Measurements from ENCODE around the gene STK4. TPM values are rescaled to one million over a fixed set of nuclear protein-coding genes. Genes with fewer than 3 reads are reported as not detected.

The STK4 gene
- total and polyA plus RNA-seq, 2 of the 4 experiments (the other 2 are of a cell fraction) = 10.2 to 22.2 TPM

DNA sequence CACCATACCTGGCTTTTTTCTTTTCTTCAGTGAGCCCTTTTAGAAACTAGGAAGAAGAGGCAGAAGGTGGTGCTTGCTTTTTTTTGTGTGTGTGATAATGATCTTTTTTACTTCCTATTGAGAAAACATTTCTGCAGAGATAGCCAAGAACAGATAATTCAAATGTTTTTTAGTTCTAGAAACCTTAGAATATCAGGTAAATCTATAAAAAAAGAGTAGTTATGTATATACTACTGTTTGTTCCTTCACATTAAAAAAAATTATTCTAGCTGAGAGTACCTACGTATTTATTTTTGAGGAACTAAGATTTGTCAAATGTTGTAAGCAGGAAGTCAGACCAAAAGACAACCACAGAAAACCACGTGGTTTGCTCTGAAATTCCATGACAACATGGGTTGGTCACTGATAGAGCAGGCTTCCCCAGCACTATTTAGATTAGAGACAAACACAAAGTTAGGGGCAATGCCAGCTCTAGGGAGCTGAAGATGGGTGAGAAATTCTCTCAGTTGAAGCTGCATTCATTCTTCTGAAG, 12.8 kb downstream of the STK4 start:
- no peak overlapping the region for H4K8ac ChIP-seq (ENCODE audit: low read depth in 2 of 2, low read length in 2 of 2)
- no CpG with 5 or more reads among the region's 2 CpGs for WGBS, 2 experiments (ENCODE audit: extremely low coverage in 2 of 2, insufficient read length in 1 of 2)
- no peaks in the 10 kb centered on the region; the same call in 1 of the 2 replicates for H4K20me1 ChIP-seq (ENCODE audit: insufficient read depth, low read length)
- no peaks in the 10 kb centered on the region for H3K9me1 ChIP-seq (ENCODE audit: insufficient read depth, low read length)
- no peak overlapping the region for H4K91ac ChIP-seq (ENCODE audit: insufficient read depth, low read depth, low read length)
- no peaks in the 10 kb centered on the region for H3K27me3 ChIP-seq (ENCODE audit: control insufficient read depth, insufficient read depth, low read length)
- H2BK120ac ChIP-seq (ENCODE audit: low read depth, low read length) = no peak overlapping the region
- H3K4me3 ChIP-seq (ENCODE audit: insufficient read depth, low read depth, low read length) = no peak overlapping the region
- no peak overlapping the region for H3K4me2 ChIP-seq (ENCODE audit: low read depth, low read length)
- intact Hi-C loops (cut with micrococcal nuclease) (no loop called here), in situ Hi-C loops (cut with MboI; ENCODE audit: low sequenced_read_pairs) (no loop called here), dilution Hi-C loops (cut with HindIII; ENCODE audit: low sequenced_read_pairs, unreplicated experiment) (no loop called here)
- peaks cover 5% of the 10 kb centered on the region in 2 experiments; a peak in 3 of 4 replicates for H3K79me1 ChIP-seq (ENCODE audit: low read depth in 1 of 2, low read length in 2 of 2)
- no peak overlapping the region for H2BK20ac ChIP-seq (ENCODE audit: low read depth, low read length)
- ChIA-PET CTCF (interaction anchor here (0.6 to 0.8 kb wide), 2 partner anchors 100 to 315 kb away, joined by 3 to 4 read pairs; no protein-coding TSS in a partner anchor), POLR2A (ENCODE audit: unreplicated experiment) (no interaction called here)
- no peak overlapping the region for H3K9ac ChIP-seq (ENCODE audit: low read depth, low read length)
- H2BK15ac ChIP-seq (ENCODE audit: low read depth, low read length) = no peak overlapping the region
- H3K18ac ChIP-seq (ENCODE audit: low read depth, low read length) = no peak overlapping the region
- H4K5ac ChIP-seq (ENCODE audit: low read depth, low read length) = no peak overlapping the region
- H2BK5ac ChIP-seq (ENCODE audit: low read depth, low read length, poor library complexity, severe bottlenecking) = peak overlapping the region; percentile 70
- H3K56ac ChIP-seq (ENCODE audit: extremely low read depth, insufficient read depth, low read length) = no peak overlapping the region
- 0 out of 2 replicates have a peak, but pooled peaks cover 3% of the 10 kb centered on the region for H3K4me1 ChIP-seq (ENCODE audit: control insufficient read depth, insufficient read depth, low read length)
- TF ChIP-seq, protein P1, sequence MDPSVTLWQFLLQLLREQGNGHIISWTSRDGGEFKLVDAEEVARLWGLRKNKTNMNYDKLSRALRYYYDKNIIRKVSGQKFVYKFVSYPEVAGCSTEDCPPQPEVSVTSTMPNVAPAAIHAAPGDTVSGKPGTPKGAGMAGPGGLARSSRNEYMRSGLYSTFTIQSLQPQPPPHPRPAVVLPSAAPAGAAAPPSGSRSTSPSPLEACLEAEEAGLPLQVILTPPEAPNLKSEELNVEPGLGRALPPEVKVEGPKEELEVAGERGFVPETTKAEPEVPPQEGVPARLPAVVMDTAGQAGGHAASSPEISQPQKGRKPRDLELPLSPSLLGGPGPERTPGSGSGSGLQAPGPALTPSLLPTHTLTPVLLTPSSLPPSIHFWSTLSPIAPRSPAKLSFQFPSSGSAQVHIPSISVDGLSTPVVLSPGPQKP (IDR thresholded peaks at IDR 0.05; ENCODE audit: borderline replicate concordance, low read depth, low read length) = no peak
- TF ChIP-seq MXI1 (IDR thresholded peaks at IDR 0.05; ENCODE audit: borderline replicate concordance, low read depth, low read length) = peak; percentile 72; the same call in 1 of the 2 replicates
- TF ChIP-seq, protein P2, sequence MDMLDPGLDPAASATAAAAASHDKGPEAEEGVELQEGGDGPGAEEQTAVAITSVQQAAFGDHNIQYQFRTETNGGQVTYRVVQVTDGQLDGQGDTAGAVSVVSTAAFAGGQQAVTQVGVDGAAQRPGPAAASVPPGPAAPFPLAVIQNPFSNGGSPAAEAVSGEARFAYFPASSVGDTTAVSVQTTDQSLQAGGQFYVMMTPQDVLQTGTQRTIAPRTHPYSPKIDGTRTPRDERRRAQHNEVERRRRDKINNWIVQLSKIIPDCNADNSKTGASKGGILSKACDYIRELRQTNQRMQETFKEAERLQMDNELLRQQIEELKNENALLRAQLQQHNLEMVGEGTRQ (IDR thresholded peaks at IDR 0.05; ENCODE audit: low read depth, low read length) = peak; percentile 71
- no peak overlapping the region for H2AK9ac ChIP-seq (replicated peaks; ENCODE audit: low read depth, low read length, poor library complexity)
- no peak overlapping the region for H3K4ac ChIP-seq (ENCODE audit: low read depth, low read length)
- H3K36me3 ChIP-seq (ENCODE audit: control insufficient read depth, insufficient read depth, low read length) = peaks cover 19% of the 10 kb centered on the region
- no peak overlapping the region; the same call in 1 of the 2 replicates for H3K27ac ChIP-seq (ENCODE audit: insufficient read depth, low read length)
- BruUV-seq (replicated peaks) = no TSS peak
- H3K9me3 ChIP-seq (ENCODE audit: control insufficient read depth, insufficient read depth, low read length) = no peaks in the 10 kb centered on the region
- no peak overlapping the region for H2AFZ ChIP-seq (replicated peaks; ENCODE audit: low read length, poor library complexity)
- H3K14ac ChIP-seq (replicated peaks; ENCODE audit: low read depth, low read length) = no peak overlapping the region
- peak; percentile 93 for ATAC-seq (ENCODE audit: low read depth)
- no peak overlapping the region for H2AK5ac ChIP-seq (ENCODE audit: low read depth, low read length)
- peak; percentile 61 for DNase-seq
- H3K23ac ChIP-seq (ENCODE audit: low read depth, low read length) = no peak overlapping the region
